Stimulated activated naive CD8-positive, alpha-beta T cell treated with anti-CD3 and anti-CD28 coated beads, Interleukin-15, Interleukin-2, amounts not matched to agents 100 ng/mL and 50 ng/mL, for 24 hours (primary cell): ENCODE results near the gene SPATA25.

Experiments used
- H3K27ac Mint-ChIP-seq: one replicate; pipeline ENCODE4 v1.8.0; 2021; ENCODE audit warnings: mild to moderate bottlenecking, mixed read lengths
- H3K27me3 Mint-ChIP-seq: one replicate; pipeline ENCODE4 v1.8.0; 2021; ENCODE audit warnings: mixed read lengths
- H3K36me3 Mint-ChIP-seq: one replicate; pipeline ENCODE4 v1.8.0; 2021; ENCODE audit warnings: low read depth, mixed read lengths
- H3K4me1 Mint-ChIP-seq: one replicate; pipeline ENCODE4 v1.8.0; 2021; ENCODE audit warnings: low read depth, mixed read lengths
- H3K4me3 Mint-ChIP-seq: one replicate; pipeline ENCODE4 v1.8.0; 2021; ENCODE audit warnings: mild to moderate bottlenecking, mixed read lengths
- H3K9me3 Mint-ChIP-seq: one replicate; pipeline ENCODE4 v1.8.0; 2021; ENCODE audit warnings: mixed read lengths

Gene SPATA25

GRCh38 chr20:45872626-45873025 lies 14.8 kb downstream of the SPATA25 start:
- H3K4me1 Mint-ChIP-seq = no peaks in the 10 kb centered on the region
- H3K36me3 Mint-ChIP-seq = peaks cover 15% of the 10 kb centered on the region
- H3K27ac Mint-ChIP-seq = no peak overlapping the region
- H3K4me3 Mint-ChIP-seq = no peak overlapping the region
- no peaks in the 10 kb centered on the region for H3K9me3 Mint-ChIP-seq
- no peaks in the 10 kb centered on the region for H3K27me3 Mint-ChIP-seq

- peaks cover 4% of the 10 kb centered on the region for H3K36me3 Mint-ChIP-seq
- H3K4me1 Mint-ChIP-seq = no peaks in the 10 kb centered on the region
- H3K4me3 Mint-ChIP-seq = no peak overlapping the region
- no peaks in the 10 kb centered on the region for H3K27me3 Mint-ChIP-seq
- no peak overlapping the region for H3K27ac Mint-ChIP-seq
- no peaks in the 10 kb centered on the region for H3K9me3 Mint-ChIP-seq
These were observed 19.6 kb downstream of the SPATA25 start for GRCh38 chr20:45867819-45868176.

GRCh38 chr20:45867136-45867818 lies 20.1 kb downstream of the SPATA25 start:
- no peaks in the 10 kb centered on the region for H3K27me3 Mint-ChIP-seq
- H3K27ac Mint-ChIP-seq = no peak overlapping the region
- H3K4me1 Mint-ChIP-seq = no peaks in the 10 kb centered on the region
- no peak overlapping the region for H3K4me3 Mint-ChIP-seq
- peaks cover 2% of the 10 kb centered on the region for H3K36me3 Mint-ChIP-seq
- no peaks in the 10 kb centered on the region for H3K9me3 Mint-ChIP-seq

- Mint-ChIP-seq H3K9me3 (no peaks in the 10 kb centered on the region), H3K36me3 (no peaks in the 10 kb centered on the region), H3K4me1 (no peaks in the 10 kb centered on the region), H3K27ac (no peak overlapping the region), H3K27me3 (no peaks in the 10 kb centered on the region), H3K4me3 (no peak overlapping the region)
These were observed 21.0 kb downstream of the SPATA25 start for GRCh38 chr20:45866454-45866853.

- Mint-ChIP-seq H3K4me3 (no peak overlapping the region), H3K27ac (no peak overlapping the region), H3K9me3 (no peaks in the 10 kb centered on the region), H3K4me1 (peaks cover 3% of the 10 kb centered on the region), H3K27me3 (no peaks in the 10 kb centered on the region), H3K36me3 (peaks cover 7% of the 10 kb centered on the region)
These were observed 23.6 kb downstream of the SPATA25 start for GRCh38 chr20:45863543-45864470.

GRCh38 chr20:45861221-45862075 lies 26.0 kb downstream of the SPATA25 start:
- no peak overlapping the region for H3K4me3 Mint-ChIP-seq
- no peaks in the 10 kb centered on the region for H3K27me3 Mint-ChIP-seq
- peaks cover 7% of the 10 kb centered on the region for H3K36me3 Mint-ChIP-seq
- H3K9me3 Mint-ChIP-seq = no peaks in the 10 kb centered on the region
- peaks cover 20% of the 10 kb centered on the region for H3K4me1 Mint-ChIP-seq
- H3K27ac Mint-ChIP-seq = no peak overlapping the region

GRCh38 chr20:45860560-45861220 lies 26.7 kb downstream of the SPATA25 start:
- Mint-ChIP-seq H3K4me3 (no peak overlapping the region), H3K9me3 (no peaks in the 10 kb centered on the region), H3K27ac (no peak overlapping the region), H3K27me3 (no peaks in the 10 kb centered on the region), H3K36me3 (peaks cover 7% of the 10 kb centered on the region), H3K4me1 (peaks cover 28% of the 10 kb centered on the region)

- H3K9me3 Mint-ChIP-seq = no peaks in the 10 kb centered on the region
- H3K27me3 Mint-ChIP-seq = no peaks in the 10 kb centered on the region
- H3K27ac Mint-ChIP-seq = no peak overlapping the region
- no peak overlapping the region for H3K4me3 Mint-ChIP-seq
- H3K4me1 Mint-ChIP-seq = peaks cover 33% of the 10 kb centered on the region
- H3K36me3 Mint-ChIP-seq = peaks cover 7% of the 10 kb centered on the region
These were observed 27.5 kb downstream of the SPATA25 start for GRCh38 chr20:45859916-45860315.

GRCh38 chr20:45857882-45858216 lies 29.6 kb downstream of the SPATA25 start:
- H3K9me3 Mint-ChIP-seq = no peaks in the 10 kb centered on the region
- no peaks in the 10 kb centered on the region for H3K27me3 Mint-ChIP-seq
- peaks cover 39% of the 10 kb centered on the region for H3K4me1 Mint-ChIP-seq
- peak overlapping the region; percentile 95 for H3K27ac Mint-ChIP-seq
- peaks cover 7% of the 10 kb centered on the region for H3K36me3 Mint-ChIP-seq
- H3K4me3 Mint-ChIP-seq = peak overlapping the region; percentile 91

- no peaks in the 10 kb centered on the region for H3K9me3 Mint-ChIP-seq
- no peaks in the 10 kb centered on the region for H3K27me3 Mint-ChIP-seq
- H3K36me3 Mint-ChIP-seq = peaks cover 10% of the 10 kb centered on the region
- H3K4me3 Mint-ChIP-seq = peak within 1 kb of the TSS; percentile 91
- H3K27ac Mint-ChIP-seq = peak within 1 kb of the TSS; percentile 95
- peaks cover 39% of the 10 kb centered on the region for H3K4me1 Mint-ChIP-seq
These were observed 30.1 kb downstream of the SPATA25 start, which contains the start of the genes ACOT8 and ZSWIM3 for GRCh38 chr20:45857114-45857881. Gene ACOT8 (minus strand): TSS chr20:45857392. CDS start chr20:45857315, 77 bp downstream. Gene ZSWIM3 (plus strand): TSS chr20:45857614. CDS start chr20:45857826, 212 bp downstream.

GRCh38 chr20:45853484-45853883 lies 33.9 kb downstream of the SPATA25 start:
- Mint-ChIP-seq H3K9me3 (no peaks in the 10 kb centered on the region), H3K36me3 (peaks cover 13% of the 10 kb centered on the region), H3K27me3 (no peaks in the 10 kb centered on the region), H3K27ac (no peak overlapping the region), H3K4me1 (peaks cover 33% of the 10 kb centered on the region), H3K4me3 (no peak overlapping the region)

GRCh38 chr20:45852326-45852725 lies 35.1 kb downstream of the SPATA25 start:
- Mint-ChIP-seq H3K27me3 (no peaks in the 10 kb centered on the region), H3K4me1 (peaks cover 22% of the 10 kb centered on the region), H3K9me3 (no peaks in the 10 kb centered on the region), H3K36me3 (peaks cover 18% of the 10 kb centered on the region), H3K27ac (no peak overlapping the region), H3K4me3 (no peak overlapping the region)

- no peak overlapping the region for H3K4me3 Mint-ChIP-seq
These were observed 35.9 kb downstream of the SPATA25 start for GRCh38 chr20:45851501-45851900.

GRCh38 chr20:45850926-45851325 lies 36.5 kb downstream of the SPATA25 start:
- peaks cover 22% of the 10 kb centered on the region for H3K36me3 Mint-ChIP-seq
- no peaks in the 10 kb centered on the region for H3K27me3 Mint-ChIP-seq
- H3K4me1 Mint-ChIP-seq = peaks cover 14% of the 10 kb centered on the region
- no peak overlapping the region for H3K4me3 Mint-ChIP-seq
- H3K27ac Mint-ChIP-seq = no peak overlapping the region
- no peaks in the 10 kb centered on the region for H3K9me3 Mint-ChIP-seq

More at GRCh38 chr20:45851501-45851900, 35.9 kb downstream of the SPATA25 start:
- H3K27ac Mint-ChIP-seq = no peak overlapping the region
- H3K27me3 Mint-ChIP-seq = no peaks in the 10 kb centered on the region
- H3K4me1 Mint-ChIP-seq = peaks cover 20% of the 10 kb centered on the region
- peaks cover 18% of the 10 kb centered on the region for H3K36me3 Mint-ChIP-seq
- H3K9me3 Mint-ChIP-seq = no peaks in the 10 kb centered on the region
